Endothelial cell of hepatic sinusoid (primary cell): ENCODE data around the gene RPLP1.
"Not testable (repeated sequence)": the region's sequence is repeated elsewhere in the genome, so short reads cannot be mapped to it uniquely, and the experiment has no call there.

ENCODE experiments used
- in situ Hi-C: cut with HindIII; loops from 2 replicates; pipeline ENCODE4 v1.10.0; 2017; ENCODE audit warnings: low sequenced_read_pairs

Gene RPLP1

DNA sequence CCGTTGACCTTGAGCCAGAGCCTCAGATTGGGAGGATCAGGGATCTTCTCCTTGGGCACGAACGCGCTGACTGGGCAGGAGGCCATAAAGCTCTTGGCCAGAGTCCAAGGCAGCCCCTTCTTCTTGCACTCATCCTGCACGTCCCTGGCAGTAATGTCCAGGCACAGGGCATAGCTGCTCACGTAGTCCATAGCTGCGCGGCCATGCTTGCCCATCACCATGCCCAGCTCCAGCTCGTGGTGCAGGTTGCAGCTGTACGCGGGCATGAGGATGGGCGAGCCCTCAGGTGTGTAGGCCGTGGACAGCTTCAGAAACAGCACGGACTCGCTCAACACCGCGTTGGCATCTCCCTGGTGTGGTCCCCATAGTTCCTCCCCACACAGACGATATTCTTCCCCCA lies 17.9 kb upstream of the RPLP1 start:
- in situ Hi-C loops: no loop called here

- in situ Hi-C loops: no loop called here
Observed at GRCh38 chr15:69435985-69436384, 16.6 kb upstream of the RPLP1 start.

- in situ Hi-C loops: no loop called here
Observed at GRCh38 chr15:69436951-69437350, 15.7 kb upstream of the RPLP1 start.

GRCh38 chr15:69439623-69440022 lies 13.0 kb upstream of the RPLP1 start:
- in situ Hi-C loops: no loop called here

GRCh38 chr15:69443032-69443611 lies 9.5 kb upstream of the RPLP1 start:
- in situ Hi-C loops: no loop called here

- in situ Hi-C loops: no loop called here
Observed at GRCh38 chr15:69444686-69445085, 7.9 kb upstream of the RPLP1 start.

GRCh38 chr15:69446953-69447352 lies 5.7 kb upstream of the RPLP1 start:
- in situ Hi-C loops: no loop called here

GRCh38 chr15:69450221-69450620 lies 2.4 kb upstream of the RPLP1 start:
- in situ Hi-C loops: not testable (repeated sequence)

GRCh38 chr15:69450968-69451695 lies 1.5 kb upstream of the RPLP1 start:
- in situ Hi-C loops: no loop called here

DNA sequence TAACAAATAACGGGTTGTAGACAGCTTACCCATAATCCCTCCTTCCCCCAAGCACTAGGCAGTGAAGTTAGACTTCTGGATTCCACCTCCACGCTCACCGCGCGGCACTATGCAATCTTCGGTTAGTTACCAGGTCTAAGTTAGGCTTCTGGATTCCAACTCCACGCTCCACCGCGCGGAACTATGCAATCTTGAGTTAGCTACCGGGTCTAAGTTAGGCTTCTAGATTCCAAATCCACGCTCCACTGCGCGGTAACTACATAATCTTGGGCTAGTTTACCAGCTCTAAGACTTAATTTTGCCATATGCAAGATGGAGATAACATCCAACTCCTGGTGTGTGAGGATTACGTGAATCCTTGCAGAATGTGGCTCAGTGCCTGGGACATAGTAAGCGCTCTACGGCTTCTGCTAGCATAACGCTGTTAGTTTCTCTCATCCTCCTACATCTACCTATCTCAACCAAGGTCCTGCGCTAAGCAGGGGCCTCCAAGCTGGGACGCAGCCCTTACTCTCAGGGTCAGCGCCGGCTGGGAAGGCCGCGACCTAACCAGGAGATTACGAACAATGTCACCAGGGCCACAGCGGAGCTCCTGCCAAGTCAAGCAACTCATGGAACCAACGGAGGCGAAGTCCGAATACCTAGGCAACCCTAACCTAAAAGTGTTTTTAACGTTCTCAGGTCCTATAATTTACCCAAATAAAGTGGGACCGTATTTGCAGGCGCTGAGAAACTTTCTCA lies 497 bp upstream of the RPLP1 start:
- in situ Hi-C loops: no loop called here

DNA sequence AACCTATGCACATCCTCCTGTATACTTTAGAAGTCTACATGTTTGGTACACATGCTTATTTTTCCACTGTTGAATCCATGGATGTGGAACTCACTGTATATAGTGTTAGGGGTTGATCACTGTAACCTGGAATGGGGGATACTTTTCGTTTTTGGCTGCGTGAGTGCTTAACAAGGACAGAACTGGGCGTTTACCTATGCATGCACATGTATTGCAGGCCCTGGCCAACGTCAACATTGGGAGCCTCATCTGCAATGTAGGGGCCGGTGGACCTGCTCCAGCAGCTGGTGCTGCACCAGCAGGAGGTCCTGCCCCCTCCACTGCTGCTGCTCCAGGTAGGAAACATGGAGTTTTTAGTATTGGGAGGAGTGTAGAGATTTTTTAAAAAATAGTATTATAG lies 2.3 kb downstream of the RPLP1 start:
- in situ Hi-C loops: no loop called here

GRCh38 chr15:69456208-69457166 lies 3.9 kb downstream of the RPLP1 start:
- in situ Hi-C loops: no loop called here

- in situ Hi-C loops: no loop called here
Observed at GRCh38 chr15:69457304-69458280, 5.0 kb downstream of the RPLP1 start.

- in situ Hi-C loops: no loop called here
Observed at GRCh38 chr15:69459066-69459465, 6.4 kb downstream of the RPLP1 start.

GRCh38 chr15:69460481-69460880 lies 7.9 kb downstream of the RPLP1 start:
- in situ Hi-C loops: no loop called here

GRCh38 chr15:69462030-69462492 lies 9.4 kb downstream of the RPLP1 start:
- in situ Hi-C loops: no loop called here

DNA sequence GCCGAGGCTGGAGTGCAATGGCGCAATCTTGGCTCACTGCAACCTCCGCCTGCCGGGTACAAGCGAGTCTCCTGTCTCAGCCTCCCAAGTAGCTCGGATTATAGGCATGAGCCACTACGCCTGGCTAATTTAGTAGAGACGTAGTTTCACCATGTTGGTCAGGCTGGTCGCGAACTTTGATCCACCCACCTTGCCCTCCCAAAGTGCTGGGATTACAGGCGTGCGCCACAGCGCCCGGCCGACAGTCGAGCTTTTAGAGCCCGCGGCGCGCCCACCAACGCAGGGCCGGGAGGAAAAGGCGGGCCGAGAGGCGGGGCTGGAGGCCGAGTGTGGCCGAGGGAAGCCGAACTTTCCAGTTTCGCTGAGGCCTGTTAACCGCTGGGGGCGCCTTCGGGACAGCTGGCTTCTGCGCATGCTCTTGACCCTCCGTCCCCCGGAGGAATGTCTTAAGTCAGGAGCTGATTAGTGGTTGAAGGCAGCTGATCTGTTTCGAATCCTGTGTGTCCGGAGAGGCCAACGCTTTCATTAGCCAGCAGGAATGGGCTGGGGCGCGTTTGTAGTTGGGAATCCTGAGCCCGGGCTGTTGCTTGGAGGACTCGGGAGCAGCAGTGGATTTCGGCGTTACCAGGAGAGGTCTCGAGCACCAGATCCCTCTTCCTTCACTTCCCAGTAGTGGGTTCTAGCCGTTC lies 10.0 kb downstream of the RPLP1 start:
- in situ Hi-C loops: no loop called here

DNA sequence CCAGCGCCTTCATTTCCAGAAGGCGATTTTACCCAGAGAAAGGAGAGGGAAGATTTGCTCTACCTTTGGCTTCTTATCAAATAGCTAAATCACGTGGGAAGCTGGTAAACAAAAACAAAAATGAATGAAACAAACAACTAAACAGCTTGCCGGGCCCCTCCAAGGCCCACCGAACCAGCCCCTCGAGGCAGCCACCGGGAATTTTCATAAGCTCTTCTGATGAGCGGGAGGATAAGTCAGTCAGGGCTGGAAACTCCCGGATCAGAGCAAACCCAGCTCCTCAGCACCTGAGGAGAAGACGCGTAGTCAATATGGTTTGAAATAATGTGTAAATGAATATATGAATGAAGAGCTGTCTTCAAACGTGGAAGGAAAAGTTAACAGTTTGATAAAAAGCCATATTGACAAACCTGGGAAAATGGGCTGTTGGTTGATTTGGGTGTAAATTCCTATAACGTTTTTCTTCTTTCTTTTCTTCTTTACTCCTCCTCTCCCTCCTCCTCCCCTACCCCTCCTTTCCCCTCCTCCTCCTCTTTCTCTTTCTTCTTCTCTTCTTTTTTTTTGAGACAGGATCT lies 10.7 kb downstream of the RPLP1 start:
- in situ Hi-C loops: no loop called here

DNA sequence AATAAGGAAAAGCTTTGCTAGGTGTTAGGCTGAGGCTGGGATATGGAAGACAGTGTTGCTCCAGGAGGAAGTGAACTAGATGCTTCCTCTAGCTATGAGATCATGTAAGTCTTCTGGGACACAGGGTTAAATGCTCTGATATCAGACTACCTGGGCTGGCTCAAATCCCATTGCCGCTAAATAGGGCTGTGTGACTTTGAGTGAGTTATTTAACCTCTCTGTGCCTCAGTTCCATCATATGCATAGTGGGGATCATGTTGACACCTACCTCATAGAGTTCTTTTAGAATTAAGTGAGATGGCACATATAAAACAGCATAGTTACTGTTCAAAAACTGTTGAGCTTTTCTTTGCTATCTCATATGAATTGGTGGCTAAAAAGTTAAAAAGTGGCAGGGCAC lies 12.6 kb downstream of the RPLP1 start:
- in situ Hi-C loops: no loop called here
